Measurements from ENCODE around the gene SPATS2L. TPM values are rescaled to one million over a fixed set of nuclear protein-coding genes. Genes with fewer than 3 reads are reported as not detected.

The SPATS2L gene
- total RNA-seq, 1 experiment from 2014 or later: 47.3 TPM

- H4K5ac ChIP-seq (ENCODE audit: insufficient read length, low read depth, low read length): no peak overlapping the region
- H2BK15ac ChIP-seq (ENCODE audit: low read depth, low read length): no peak overlapping the region
- H3K4me1 ChIP-seq (ENCODE audit: insufficient read depth, low read length): 0 out of 2 replicates have a peak, but pooled peaks cover 3% of the 10 kb centered on the region
- TF ChIP-seq CTCF (conservative IDR thresholded peaks at IDR 0.05): no peak
- Mint-ChIP-seq H3K4me1 (peaks cover 0 to 4% of the 10 kb centered on the region in 2 experiments; a peak in 1 of 4 replicates), H3K27ac (peak overlapping the region in 1 of 3 experiments; percentile 62; a peak in 1 of 7 replicates), H3K27me3 (ENCODE audit: low read depth) (no peaks in the 10 kb centered on the region), H3K36me3 (ENCODE audit: insufficient read depth in 1 of 3, low read depth in 3 of 3) (peaks cover 8 to 31% (median 31%) of the 10 kb centered on the region in 3 experiments; a peak in 6 of 7 replicates), H3K9me3 (peaks cover 0 to 7% of the 10 kb centered on the region in 2 experiments; a peak in 2 of 5 replicates), H3K4me3 (no peak overlapping the region)
- no peak overlapping the region for H2AK5ac ChIP-seq (ENCODE audit: insufficient read length, low read length)
- no peak overlapping the region for H3K23ac ChIP-seq (ENCODE audit: insufficient read length, low read depth, low read length)
- H3K9ac ChIP-seq (ENCODE audit: extremely low read depth, insufficient read length, low read length): no peak overlapping the region
- H3K79me1 ChIP-seq (ENCODE audit: insufficient read depth, low read depth, low read length, poor library complexity, severe bottlenecking): no peaks in the 10 kb centered on the region
- H3K27ac ChIP-seq (ENCODE audit: insufficient read length, low read depth, low read length): no peak overlapping the region
- no peak overlapping the region for H2BK120ac ChIP-seq (ENCODE audit: low read depth, low read length, poor library complexity, severe bottlenecking)
- H3K56ac ChIP-seq (ENCODE audit: insufficient read length, low read depth, low read length): no peak overlapping the region
- no peak overlapping the region for H4K8ac ChIP-seq (replicated peaks; ENCODE audit: insufficient read length, low read depth, low read length)
- no peaks in the 10 kb centered on the region for H4K20me1 ChIP-seq (ENCODE audit: control insufficient read depth, insufficient read depth, insufficient read length)
- no peak overlapping the region for H2BK5ac ChIP-seq (ENCODE audit: insufficient read length, low read length)
- no peak overlapping the region for H3T11ph ChIP-seq (ENCODE audit: low read length)
- no peak overlapping the region for H3K18ac ChIP-seq (ENCODE audit: insufficient read length, low read depth, low read length)
- no CpG with 5 or more reads among the region's 2 CpGs for WGBS (ENCODE audit: extremely low coverage, insufficient read length, low lambda C conversion rate)
- no peak overlapping the region for H2BK20ac ChIP-seq (ENCODE audit: low read depth, low read length, poor library complexity, severe bottlenecking)
- H3K79me2 ChIP-seq (ENCODE audit: insufficient read depth, low read length): no peaks in the 10 kb centered on the region
- H3K4me2 ChIP-seq (ENCODE audit: insufficient read depth, insufficient read length, low read length): no peak overlapping the region
- H2BK12ac ChIP-seq (ENCODE audit: insufficient read length, low read depth, low read length): no peak overlapping the region
- no peak overlapping the region for H4K91ac ChIP-seq (ENCODE audit: insufficient read length, low read depth, low read length)
- no peak for DNase-seq
- no peak overlapping the region for H3K4ac ChIP-seq (ENCODE audit: low read depth, low read length)
- H3K23me2 ChIP-seq (ENCODE audit: insufficient read length, low read depth, low read length, poor library complexity, severe bottlenecking): no peaks in the 10 kb centered on the region
- no peak overlapping the region for H3K14ac ChIP-seq (ENCODE audit: insufficient read depth, low read length)
- no peak overlapping the region for H2AFZ ChIP-seq (ENCODE audit: low read length)
- H3K9me3 ChIP-seq (ENCODE audit: control insufficient read depth, low read depth, low read length): no peaks in the 10 kb centered on the region
- no peaks in the 10 kb centered on the region for H3K27me3 ChIP-seq (ENCODE audit: insufficient read depth, low read length)
Measured at GRCh38 chr2:200494048-200494447, 187.6 kb downstream of the SPATS2L start.
